Endothelial cell of umbilical vein (primary cell): ENCODE measurements around the gene UQCC2. TPM values are rescaled to one million over a fixed set of nuclear protein-coding genes. Genes with fewer than 3 reads are reported as not detected.

Source experiments
- BruUV-seq: library from RNA; stranded (reverse); fragments of 400-500 nt; replicated peaks from 2 replicates; lab custom pipeline; 2021; lab: Mats Ljungman, UMichigan
- CTCF ChIA-PET: fragments of 300-600, 350-600 bp; sonication (Branson Sonifier 250); formaldehyde crosslinking; loops from one replicate; lab custom pipeline; 2021; ENCODE audit warnings: antibody characterized with exemption, inconsistent platforms; lab: Charles Lee
- POLR2A ChIA-PET: fragments of 300-600, 350-600 bp; sonication (Branson Sonifier 250); formaldehyde crosslinking; loops from one replicate; lab custom pipeline; 2021; ENCODE audit warnings: antibody characterized with exemption, inconsistent platforms; lab: Charles Lee
- DNase-seq: peaks from one replicate; pipeline ENCODE4 v3.0.0-alpha.2; 2011; ENCODE audit warnings: low read depth, low spot score
- FAIRE-seq: peaks from 2 replicates; lab custom pipeline; 2011; peaks lifted over from hg19 to GRCh38; lab: Jason Lieb, UNC
- H2AFZ ChIP-seq: 2 replicates; pipeline ENCODE4 v1.6.0; 2012; ENCODE audit warnings: low read depth, low read length, control low read depth, inconsistent platforms
- H3K27ac ChIP-seq: 2 replicates; pipeline ENCODE4 v1.5.1; 2011; ENCODE audit warnings: low read depth, mild to moderate bottlenecking, control low read depth, low read length, moderate library complexity; ENCODE audit not compliant: insufficient read depth
- H3K27me3 ChIP-seq, 2 experiments: 2 replicates each; pipeline versions ENCODE4 v1.6.0 to v1.6.1; 2011; ENCODE audit warnings: low read length in 2 of 2, mixed read lengths in 1 of 2; ENCODE audit not compliant: control insufficient read depth in 2 of 2, insufficient read depth in 2 of 2
- H3K36me3 ChIP-seq, 2 experiments: 2 replicates in 1 of 2; 3 replicates in 1 of 2; pipeline ENCODE4 v1.5.1; 2011; ENCODE audit warnings: low read length in 2 of 2, mild to moderate bottlenecking in 1 of 2, moderate library complexity in 1 of 2; ENCODE audit not compliant: control insufficient read depth in 2 of 2, insufficient read depth in 2 of 2; ENCODE audit errors: extremely low read depth in 1 of 2
- H3K4me1 ChIP-seq: 3 replicates; pipeline ENCODE4 v1.5.1; 2011; ENCODE audit warnings: mild to moderate bottlenecking, low read length; ENCODE audit not compliant: control insufficient read depth, insufficient read depth; ENCODE audit errors: extremely low read depth
- H3K4me2 ChIP-seq: 2 replicates; pipeline ENCODE4 v1.6.1; 2011; ENCODE audit warnings: low read length, control low read depth, mixed read lengths; ENCODE audit not compliant: insufficient read depth
- H3K4me3 ChIP-seq, 3 experiments: fragments of 200-600 bp in 1 of 3; sonication (generic), shearing (Covaris generic) in 1 of 3; replicated peaks in 1 of 3; 2 replicates each; pipeline ENCODE4 v1.5.1; 2011 to 2016; ENCODE audit warnings: control low read depth in 3 of 3, low read length in 3 of 3, mild to moderate bottlenecking in 2 of 3, inconsistent platforms in 1 of 3, low read depth in 1 of 3, moderate library complexity in 1 of 3; ENCODE audit not compliant: insufficient read depth in 1 of 3
- H3K79me2 ChIP-seq: 2 replicates; pipeline ENCODE4 v1.6.0; 2012; ENCODE audit warnings: low read length, inconsistent platforms; ENCODE audit not compliant: control insufficient read depth, insufficient read depth
- H3K9ac ChIP-seq: replicated peaks from 2 replicates; pipeline ENCODE3; 2011; ENCODE audit warnings: low read length, control low read depth; ENCODE audit not compliant: insufficient read depth; ENCODE audit errors: extremely low read depth
- H3K9me1 ChIP-seq: replicated peaks from 3 replicates; pipeline ENCODE4 v1.6.0; 2011; ENCODE audit warnings: mild to moderate bottlenecking, low read length; ENCODE audit not compliant: control insufficient read depth, insufficient read depth; ENCODE audit errors: extremely low read depth
- H3K9me3 ChIP-seq: replicated peaks from 2 replicates; pipeline ENCODE4 v1.5.1; 2012; ENCODE audit warnings: low read length, inconsistent platforms; ENCODE audit not compliant: control insufficient read depth, insufficient read depth
- H4K20me1 ChIP-seq: replicated peaks from 2 replicates; pipeline ENCODE3; 2011; ENCODE audit warnings: mild to moderate bottlenecking, low read length; ENCODE audit not compliant: control insufficient read depth, insufficient read depth; ENCODE audit errors: extremely low read depth
- EZH2 ChIP-seq: IDR thresholded peaks from 2 replicates; pipeline ENCODE4 v1.6.1; 2012; ENCODE audit warnings: borderline replicate concordance, low read depth, mild to moderate bottlenecking, moderate library complexity, low read length, inconsistent platforms; ENCODE audit not compliant: severe bottlenecking
- FOS ChIP-seq: IDR thresholded peaks from 2 replicates; pipeline ENCODE4 v1.6.1; 2011; ENCODE audit warnings: mild to moderate bottlenecking, low read length, moderate library complexity, borderline replicate concordance; ENCODE audit not compliant: insufficient read depth
- GATA2 ChIP-seq: IDR thresholded peaks from 2 replicates; pipeline ENCODE4 v1.7.0; 2011; ENCODE audit warnings: low read depth, mild to moderate bottlenecking, moderate library complexity, mixed read lengths, low read length; ENCODE audit not compliant: insufficient read length, insufficient read depth
- JUN ChIP-seq: IDR thresholded peaks from 2 replicates; pipeline ENCODE4 v1.6.1; 2011; ENCODE audit warnings: borderline replicate concordance, low read depth; ENCODE audit not compliant: insufficient read length, insufficient read depth
- MYC ChIP-seq: IDR thresholded peaks from one replicate; pipeline ENCODE4 v1.6.1; 2011; ENCODE audit warnings: mild to moderate bottlenecking, low read depth, low read length
- POLR2A ChIP-seq: IDR thresholded peaks from 2 replicates; pipeline ENCODE4 v1.6.1; 2012; ENCODE audit warnings: low read depth, mild to moderate bottlenecking, control low read depth, low read length
- POLR2AphosphoS5 ChIP-seq: IDR thresholded peaks from 2 replicates; pipeline ENCODE4 v1.6.1; 2012; ENCODE audit warnings: low read depth, mild to moderate bottlenecking, control low read depth, low read length, moderate library complexity; ENCODE audit not compliant: insufficient read depth
- dilution Hi-C: fragments of 300-500 bp; cut with MboI; formaldehyde crosslinking; loops from one replicate; pipeline ENCODE4 v1.15.0; 2019; ENCODE audit warnings: low sequenced_read_pairs; ENCODE audit not compliant: extremely low pct_ligation_motif_present
- intact Hi-C: fragments of 100-400 bp; cut with micrococcal nuclease; formaldehyde crosslinking; loops from one replicate; pipeline ENCODE4 v1.10.0; 2022
- polyA plus RNA-seq, 4 experiments: library from polyadenylated mRNA; depleted of rRNA in 3 of 4; stranded (reverse) in 3 of 4; unstranded in 1 of 4; fragments of >200 nt; gene quantifications; 2 replicates each; pipeline versions ENCODE4 v1.2.1 to v1.2.3, GENCODE V29; 2011 to 2012; ENCODE audit warnings: missing spikeins in 1 of 4
- total RNA-seq: library from RNA; stranded (reverse); gene quantifications from 2 replicates; pipeline ENCODE4 v1.2.3, GENCODE V29; 2021
- TF ChIP-seq, protein P1 (sequence below): IDR thresholded peaks from 2 replicates; pipeline ENCODE4 v1.6.1; 2011; ENCODE audit not compliant: insufficient read depth, insufficient read length
- TF ChIP-seq, protein P2 (sequence below), 2 donors: IDR thresholded peaks; 1 replicate in 1 of 2; 2 replicates in 1 of 2; pipeline ENCODE4 v1.5.1; 2011; ENCODE audit warnings: low read length in 2 of 2, mild to moderate bottlenecking in 2 of 2, moderate library complexity in 2 of 2, control low read depth in 1 of 2, inconsistent platforms in 1 of 2, low read depth in 1 of 2; ENCODE audit not compliant: insufficient read depth in 1 of 2; ENCODE audit errors: extremely low read depth in 1 of 2

UQCC2 gene
- total and polyA plus RNA-seq, 2 donors (not counting 3 experiments of a cell fraction or from before 2014, with no cell fraction given): 46.3 to 95.3 TPM

DNA sequence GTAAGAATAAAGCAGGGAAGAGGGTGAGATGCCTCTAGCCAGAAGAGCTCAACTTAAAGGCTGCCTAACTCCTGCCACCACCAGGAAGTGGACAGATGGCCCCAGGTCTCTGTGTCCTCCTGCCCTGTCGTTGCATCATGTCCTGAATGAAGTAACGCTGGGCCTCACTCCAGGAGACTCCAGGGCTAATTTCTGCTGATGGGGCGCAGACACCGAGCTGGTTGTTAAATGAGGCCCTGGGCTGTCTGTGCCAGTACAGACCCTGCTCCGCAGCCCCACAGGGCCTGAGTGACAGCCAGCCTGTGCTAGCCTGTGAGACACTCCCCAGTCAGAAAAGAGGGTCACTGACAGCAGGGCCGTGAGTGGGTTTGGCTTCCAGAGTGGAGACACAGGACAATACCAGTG lies 28.7 kb upstream of the UQCC2 start:
- no peaks in the 10 kb centered on the region for H3K9me3 ChIP-seq
- H3K27ac ChIP-seq: no peak overlapping the region
- H3K9ac ChIP-seq: no peak overlapping the region
- TF ChIP-seq, protein P1, sequence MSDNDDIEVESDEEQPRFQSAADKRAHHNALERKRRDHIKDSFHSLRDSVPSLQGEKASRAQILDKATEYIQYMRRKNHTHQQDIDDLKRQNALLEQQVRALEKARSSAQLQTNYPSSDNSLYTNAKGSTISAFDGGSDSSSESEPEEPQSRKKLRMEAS: no peak
- TF ChIP-seq POLR2A (no peak), EZH2 (no peak), JUN (no peak), FOS (no peak), POLR2AphosphoS5 (no peak), MYC (no peak), GATA2 (no peak)
- TF ChIP-seq, protein P2, sequence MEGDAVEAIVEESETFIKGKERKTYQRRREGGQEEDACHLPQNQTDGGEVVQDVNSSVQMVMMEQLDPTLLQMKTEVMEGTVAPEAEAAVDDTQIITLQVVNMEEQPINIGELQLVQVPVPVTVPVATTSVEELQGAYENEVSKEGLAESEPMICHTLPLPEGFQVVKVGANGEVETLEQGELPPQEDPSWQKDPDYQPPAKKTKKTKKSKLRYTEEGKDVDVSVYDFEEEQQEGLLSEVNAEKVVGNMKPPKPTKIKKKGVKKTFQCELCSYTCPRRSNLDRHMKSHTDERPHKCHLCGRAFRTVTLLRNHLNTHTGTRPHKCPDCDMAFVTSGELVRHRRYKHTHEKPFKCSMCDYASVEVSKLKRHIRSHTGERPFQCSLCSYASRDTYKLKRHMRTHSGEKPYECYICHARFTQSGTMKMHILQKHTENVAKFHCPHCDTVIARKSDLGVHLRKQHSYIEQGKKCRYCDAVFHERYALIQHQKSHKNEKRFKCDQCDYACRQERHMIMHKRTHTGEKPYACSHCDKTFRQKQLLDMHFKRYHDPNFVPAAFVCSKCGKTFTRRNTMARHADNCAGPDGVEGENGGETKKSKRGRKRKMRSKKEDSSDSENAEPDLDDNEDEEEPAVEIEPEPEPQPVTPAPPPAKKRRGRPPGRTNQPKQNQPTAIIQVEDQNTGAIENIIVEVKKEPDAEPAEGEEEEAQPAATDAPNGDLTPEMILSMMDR (IDR thresholded peaks at IDR 0.05; ENCODE audit: extremely low read depth in 1 of 2, insufficient read depth in 1 of 2, low read depth in 1 of 2, low read length in 2 of 2): no peak
- dilution Hi-C loops: no loop called here
- H3K4me3 ChIP-seq: no peak overlapping the region
- H3K36me3 ChIP-seq: no peaks in the 10 kb centered on the region
- ChIA-PET CTCF (interaction anchor here (1.1 to 1.2 kb wide), 2 partner anchors 18 to 287 kb away, joined by 3 to 5 read pairs; no protein-coding TSS in a partner anchor), POLR2A (no interaction called here)
- no peaks in the 10 kb centered on the region for H4K20me1 ChIP-seq
- H3K4me2 ChIP-seq: no peak overlapping the region
- H3K9me1 ChIP-seq: no peaks in the 10 kb centered on the region
- no peaks in the 10 kb centered on the region for H3K4me1 ChIP-seq
- FAIRE-seq: no peak
- BruUV-seq: no TSS peak
- H3K27me3 ChIP-seq: peaks cover 4 to 6% of the 10 kb centered on the region in 2 experiments
- no peak overlapping the region for H2AFZ ChIP-seq
- intact Hi-C loops: no loop called here
- H3K79me2 ChIP-seq: no peaks in the 10 kb centered on the region
- no peak for DNase-seq
